ENCODE data around the gene RBMS2.

Gene RBMS2

GRCh38 chr12:56632701-56633467 is 111.3 kb downstream of the RBMS2 start:
- no peak for DNase-seq

GRCh38 chr12:56633468-56634241 is 112.0 kb downstream of the RBMS2 start:
- DNase-seq = no peak

GRCh38 chr12:56634242-56634836 is 112.7 kb downstream of the RBMS2 start:
- DNase-seq = peak; percentile 76

GRCh38 chr12:56634837-56635791 is 113.5 kb downstream of the RBMS2 start:
- peak; percentile 92 for DNase-seq

GRCh38 chr12:56635806-56636674 is 114.4 kb downstream of the RBMS2 start:
- peak; percentile 90 for DNase-seq

- peak; percentile 94 for DNase-seq
These were observed 115.3 kb downstream of the RBMS2 start for GRCh38 chr12:56636675-56637540.

GRCh38 chr12:56637621-56638020 is 116.0 kb downstream of the RBMS2 start:
- no peak for DNase-seq

- no peak for DNase-seq
These were observed 119.6 kb downstream of the RBMS2 start for GRCh38 chr12:56641219-56641618.

GRCh38 chr12:56644654-56645053 is 123.0 kb downstream of the RBMS2 start:
- no peak for DNase-seq

GRCh38 chr12:56645201-56645716 is 123.6 kb downstream of the RBMS2 start:
- DNase-seq = no peak

Data from 8988T (cell line).